ENCODE data around the gene FPR1. TPM values are rescaled to one million over a fixed set of nuclear protein-coding genes. Genes with fewer than 3 reads are reported as not detected.

Gene FPR1
- total RNA-seq, 1 donor from 2014 or later, result not detected

DNA sequence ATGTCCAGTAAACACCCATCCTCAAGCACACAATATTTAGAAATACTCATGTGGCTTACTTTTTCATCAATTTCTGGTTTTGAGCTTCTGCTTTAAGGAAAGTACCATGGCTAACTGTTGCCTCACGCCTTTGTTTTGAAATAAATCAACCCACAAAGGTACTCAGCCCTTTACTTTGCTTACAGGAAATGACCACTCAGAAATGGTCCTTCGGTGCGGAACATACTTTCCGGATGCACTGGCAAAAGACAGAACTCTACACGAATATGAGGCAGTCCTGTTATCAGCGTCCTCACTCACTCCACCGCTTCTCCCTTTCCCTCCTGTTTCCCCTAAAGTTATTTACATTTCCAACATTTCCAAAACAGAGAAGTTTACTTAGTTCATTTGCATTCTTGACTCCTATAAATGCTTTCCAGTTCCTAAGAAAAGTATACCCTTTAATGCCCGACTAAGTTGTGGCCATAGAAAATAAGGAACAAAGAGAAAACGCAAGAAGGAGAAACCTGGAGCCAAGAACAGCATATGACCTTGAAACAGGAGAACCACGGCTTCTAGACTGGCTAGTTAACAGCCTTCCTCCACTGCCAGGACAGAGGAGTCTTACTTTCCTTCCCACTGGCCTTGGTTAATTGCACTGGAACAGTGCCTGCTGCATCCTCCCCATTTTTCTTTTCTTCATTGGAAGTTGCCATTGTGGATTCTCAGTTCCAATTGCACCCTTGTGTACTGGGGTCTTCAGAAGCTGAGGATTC is 19.9 kb upstream of the FPR1 start:
- Mint-ChIP-seq H3K27me3 (ENCODE audit: unreplicated experiment) (no peaks in the 10 kb centered on the region), H3K36me3 (ENCODE audit: unreplicated experiment) (no peaks in the 10 kb centered on the region), H3K27ac (ENCODE audit: unreplicated experiment) (no peak overlapping the region)

GRCh38 chr19:51766461-51766860 is 14.8 kb upstream of the FPR1 start:
- peaks cover 3% of the 10 kb centered on the region for H3K27me3 Mint-ChIP-seq (ENCODE audit: unreplicated experiment)
- DNase-seq, result no peak
- TF ChIP-seq, protein P1, sequence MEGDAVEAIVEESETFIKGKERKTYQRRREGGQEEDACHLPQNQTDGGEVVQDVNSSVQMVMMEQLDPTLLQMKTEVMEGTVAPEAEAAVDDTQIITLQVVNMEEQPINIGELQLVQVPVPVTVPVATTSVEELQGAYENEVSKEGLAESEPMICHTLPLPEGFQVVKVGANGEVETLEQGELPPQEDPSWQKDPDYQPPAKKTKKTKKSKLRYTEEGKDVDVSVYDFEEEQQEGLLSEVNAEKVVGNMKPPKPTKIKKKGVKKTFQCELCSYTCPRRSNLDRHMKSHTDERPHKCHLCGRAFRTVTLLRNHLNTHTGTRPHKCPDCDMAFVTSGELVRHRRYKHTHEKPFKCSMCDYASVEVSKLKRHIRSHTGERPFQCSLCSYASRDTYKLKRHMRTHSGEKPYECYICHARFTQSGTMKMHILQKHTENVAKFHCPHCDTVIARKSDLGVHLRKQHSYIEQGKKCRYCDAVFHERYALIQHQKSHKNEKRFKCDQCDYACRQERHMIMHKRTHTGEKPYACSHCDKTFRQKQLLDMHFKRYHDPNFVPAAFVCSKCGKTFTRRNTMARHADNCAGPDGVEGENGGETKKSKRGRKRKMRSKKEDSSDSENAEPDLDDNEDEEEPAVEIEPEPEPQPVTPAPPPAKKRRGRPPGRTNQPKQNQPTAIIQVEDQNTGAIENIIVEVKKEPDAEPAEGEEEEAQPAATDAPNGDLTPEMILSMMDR (IDR thresholded peaks at IDR 0.05; ENCODE audit: partially characterized antibody, unreplicated experiment), result no peak
- H3K27ac Mint-ChIP-seq (ENCODE audit: unreplicated experiment), result no peak overlapping the region
- H3K4me3 Mint-ChIP-seq (ENCODE audit: unreplicated experiment), result no peak overlapping the region
- H3K9me3 Mint-ChIP-seq (ENCODE audit: unreplicated experiment), result no peaks in the 10 kb centered on the region
- H3K4me1 Mint-ChIP-seq (ENCODE audit: low read depth, unreplicated experiment), result no peaks in the 10 kb centered on the region
- H3K36me3 Mint-ChIP-seq (ENCODE audit: unreplicated experiment), result no peaks in the 10 kb centered on the region

More for the DNA sequence above, 19.9 kb upstream of the FPR1 start:
- H3K4me1 Mint-ChIP-seq (ENCODE audit: low read depth, unreplicated experiment), result no peaks in the 10 kb centered on the region
- DNase-seq, result no peak
- no peaks in the 10 kb centered on the region for H3K9me3 Mint-ChIP-seq (ENCODE audit: unreplicated experiment)
- TF ChIP-seq, protein P1 (IDR thresholded peaks at IDR 0.05; ENCODE audit: partially characterized antibody, unreplicated experiment), result no peak
- H3K4me3 Mint-ChIP-seq (ENCODE audit: unreplicated experiment), result no peak overlapping the region

GRCh38 chr19:51765086-51765485 is 13.4 kb upstream of the FPR1 start:
- no peak for DNase-seq
- Mint-ChIP-seq H3K4me1 (ENCODE audit: low read depth, unreplicated experiment) (no peaks in the 10 kb centered on the region), H3K9me3 (ENCODE audit: unreplicated experiment) (no peaks in the 10 kb centered on the region), H3K27me3 (ENCODE audit: unreplicated experiment) (peaks cover 3% of the 10 kb centered on the region), H3K36me3 (ENCODE audit: unreplicated experiment) (no peaks in the 10 kb centered on the region), H3K4me3 (ENCODE audit: unreplicated experiment) (no peak overlapping the region), H3K27ac (ENCODE audit: unreplicated experiment) (no peak overlapping the region)
- TF ChIP-seq, protein P1 (IDR thresholded peaks at IDR 0.05; ENCODE audit: partially characterized antibody, unreplicated experiment), result no peak

DNA sequence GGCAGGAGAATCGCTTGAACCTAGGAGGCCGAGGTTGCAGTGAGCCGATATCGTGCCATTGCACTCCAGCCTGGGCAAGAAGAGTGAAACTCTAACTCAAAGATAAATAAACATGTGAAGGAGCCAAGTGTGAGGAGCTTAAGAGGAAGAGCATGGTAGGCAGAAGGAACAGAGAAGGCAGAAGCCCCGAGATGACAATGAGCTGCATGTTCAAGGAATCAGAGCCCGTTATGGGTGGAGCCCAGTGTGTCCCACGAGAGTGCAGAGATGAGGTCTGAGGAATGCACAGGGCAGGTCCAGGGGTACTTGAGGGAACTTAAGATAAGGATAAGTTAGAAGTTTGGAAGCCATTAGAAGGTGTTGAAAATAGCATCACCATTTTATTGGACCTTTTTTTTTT is 10.0 kb upstream of the FPR1 start:
- Mint-ChIP-seq H3K27ac (ENCODE audit: unreplicated experiment) (no peak overlapping the region), H3K27me3 (ENCODE audit: unreplicated experiment) (peaks cover 3% of the 10 kb centered on the region), H3K9me3 (ENCODE audit: unreplicated experiment) (no peaks in the 10 kb centered on the region), H3K4me3 (ENCODE audit: unreplicated experiment) (no peak overlapping the region), H3K36me3 (ENCODE audit: unreplicated experiment) (no peaks in the 10 kb centered on the region), H3K4me1 (ENCODE audit: low read depth, unreplicated experiment) (no peaks in the 10 kb centered on the region)
- TF ChIP-seq, protein P1 (IDR thresholded peaks at IDR 0.05; ENCODE audit: partially characterized antibody, unreplicated experiment), result no peak
- no peak for DNase-seq

GRCh38 chr19:51760697-51761356 is 9.1 kb upstream of the FPR1 start, which contains the start of gene FPR2:
TSS of gene FPR2 (plus strand) at chr19:51761180. CDS start at chr19:51768659, 7,479 bp downstream.
- DNase-seq, result no peak
- H3K4me1 Mint-ChIP-seq (ENCODE audit: low read depth, unreplicated experiment), result no peaks in the 10 kb centered on the region

More at GRCh38 chr19:51760697-51761356, 9.1 kb upstream of the FPR1 start, which contains the start of gene FPR2:
- no peak within 1 kb of the TSS for H3K27ac Mint-ChIP-seq (ENCODE audit: unreplicated experiment)
- peaks cover 3% of the 10 kb centered on the region for H3K27me3 Mint-ChIP-seq (ENCODE audit: unreplicated experiment)
- H3K9me3 Mint-ChIP-seq (ENCODE audit: unreplicated experiment), result no peaks in the 10 kb centered on the region
- H3K36me3 Mint-ChIP-seq (ENCODE audit: unreplicated experiment), result no peaks in the 10 kb centered on the region
- TF ChIP-seq, protein P1 (IDR thresholded peaks at IDR 0.05; ENCODE audit: partially characterized antibody, unreplicated experiment), result no peak
- H3K4me3 Mint-ChIP-seq (ENCODE audit: unreplicated experiment), result no peak within 1 kb of the TSS

All from glutamatergic neuron (in vitro differentiated cells).